Activated T-cell treated with anti-CD3 and anti-CD28 coated beads, Interleukin-2, amount 50 U/mL, for 4 hours (primary cell): ENCODE results near the gene TMC3. TPM values are rescaled to one million over a fixed set of nuclear protein-coding genes. Genes with fewer than 3 reads are reported as not detected.

Experiments
- ATAC-seq, 2 donors: fragments of 200-7000 bp; cut with Tn5 transposase; one replicate each; pipeline ENCODE4 v1.10.0; 2021
- DNase-seq: peaks from one replicate; pipeline ENCODE4 v3.0.0-alpha.2; 2020
- H3K27me3 Mint-ChIP-seq: one replicate; pipeline ENCODE4 v1.8.0; 2021; ENCODE audit warnings: low read depth, mixed read lengths
- H3K36me3 Mint-ChIP-seq: one replicate; pipeline ENCODE4 v1.8.0; 2022; ENCODE audit warnings: mixed read lengths; ENCODE audit not compliant: insufficient read depth
- H3K4me1 Mint-ChIP-seq: one replicate; pipeline ENCODE4 v1.8.0; 2021; ENCODE audit warnings: low read depth, mixed read lengths
- H3K4me3 Mint-ChIP-seq: one replicate; pipeline ENCODE4 v1.8.0; 2021; ENCODE audit warnings: mild to moderate bottlenecking, moderate library complexity, mixed read lengths
- H3K9me3 Mint-ChIP-seq: one replicate; pipeline ENCODE4 v1.8.0; 2021; ENCODE audit warnings: mixed read lengths
- total RNA-seq, 3 donors: library from RNA; stranded (reverse); gene quantifications; one replicate each; pipeline ENCODE4 v1.2.1, GENCODE V29; 2021

The TMC3 gene
- total RNA-seq, 3 donors from 2014 or later = not detected

DNA sequence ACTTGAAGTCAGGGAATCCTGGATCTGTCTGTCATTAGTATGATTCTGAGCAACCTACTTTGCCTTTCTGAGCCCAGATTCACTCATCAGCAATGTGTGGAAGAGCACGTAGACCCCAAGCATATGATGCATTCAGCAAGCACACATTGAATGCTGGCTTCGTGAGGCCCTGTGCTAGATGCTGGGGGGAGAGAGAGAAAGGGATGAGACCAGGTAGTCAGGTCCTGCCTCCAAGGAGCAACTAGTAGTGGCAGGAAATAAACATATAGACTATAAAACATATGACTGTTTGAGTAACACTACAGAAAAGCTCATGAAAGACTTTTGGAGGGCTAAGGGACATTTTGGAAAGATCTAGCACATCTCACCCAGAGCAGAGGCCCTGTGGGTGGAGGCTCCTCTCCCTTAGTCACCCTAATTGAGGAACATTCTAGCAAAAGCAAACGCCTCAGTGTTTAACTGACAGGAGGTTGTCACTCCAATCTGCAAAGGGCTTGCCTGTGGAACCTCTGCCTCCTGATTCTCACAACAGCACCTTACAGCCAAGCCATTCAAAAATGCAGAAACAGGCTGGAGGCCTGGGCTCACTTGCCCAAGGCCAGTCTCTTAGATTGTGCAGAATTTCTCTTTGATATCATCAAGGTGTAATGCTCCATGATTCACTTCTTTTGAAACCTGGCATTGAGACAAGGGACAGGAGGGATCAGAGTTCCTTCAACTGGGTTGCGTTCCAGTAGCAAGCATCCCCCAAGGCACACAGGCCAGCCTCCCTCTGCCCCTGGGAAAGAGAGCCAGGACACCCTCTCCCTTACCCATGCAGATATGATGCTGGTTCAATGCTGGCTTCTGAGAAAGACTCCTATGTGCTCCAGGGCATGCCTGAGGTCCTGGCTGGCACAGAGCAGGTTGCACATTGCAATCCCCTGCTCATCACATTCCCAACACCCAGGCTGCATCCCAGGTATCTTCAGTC lies 76.1 kb downstream of the TMC3 start:
- Mint-ChIP-seq H3K4me3 (peak overlapping the region; percentile 98), H3K4me1 (peaks cover 94% of the 10 kb centered on the region), H3K9me3 (no peaks in the 10 kb centered on the region), H3K27me3 (no peaks in the 10 kb centered on the region), H3K36me3 (peaks cover 39% of the 10 kb centered on the region)
- ATAC-seq (peak in 1 of 2 donors; percentile 7), DNase-seq (no peak)

DNA sequence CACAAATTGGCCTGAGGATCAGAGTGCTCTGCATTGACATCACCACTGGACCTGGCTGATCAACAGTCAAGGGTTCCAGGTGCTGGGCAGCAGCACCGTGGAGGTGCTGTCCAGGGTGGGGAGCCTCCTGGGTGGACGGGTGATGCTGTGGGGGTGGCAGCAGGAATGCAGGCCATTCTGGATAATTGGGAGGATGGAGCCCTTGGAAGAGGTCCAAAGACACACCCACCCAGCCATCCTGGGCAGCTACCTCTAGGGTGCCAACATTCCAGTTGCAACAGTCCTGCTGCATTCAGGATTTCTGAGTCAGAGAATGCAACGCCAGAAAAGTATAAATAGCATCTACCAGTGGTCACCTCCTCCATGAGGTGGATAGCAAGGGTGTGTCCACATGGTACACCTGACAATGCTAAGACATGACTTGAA lies 76.9 kb downstream of the TMC3 start:
- Mint-ChIP-seq H3K27me3 (no peaks in the 10 kb centered on the region), H3K9me3 (no peaks in the 10 kb centered on the region), H3K4me3 (peak overlapping the region; percentile 98), H3K4me1 (peaks cover 94% of the 10 kb centered on the region), H3K36me3 (peaks cover 31% of the 10 kb centered on the region)
- ATAC-seq (no peak), DNase-seq (no peak)

DNA sequence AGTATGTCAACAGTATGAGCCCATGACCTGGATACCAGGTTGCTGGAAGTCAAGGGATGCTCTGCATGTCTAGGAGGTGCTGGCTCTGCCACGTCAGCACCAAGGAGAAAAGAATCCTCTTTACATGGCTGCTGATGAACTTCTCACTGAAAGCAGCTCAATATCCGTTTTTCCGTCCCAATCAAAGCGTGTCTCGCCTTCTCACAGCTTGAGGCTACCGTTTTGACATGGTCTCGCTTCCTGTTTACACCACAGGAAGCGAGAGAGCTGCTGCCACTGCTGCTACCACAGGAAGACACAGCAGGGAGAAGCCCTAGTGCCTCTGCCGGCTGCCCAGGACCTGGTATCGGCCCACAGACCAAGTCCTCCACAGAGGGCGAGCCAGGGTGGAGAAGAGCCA lies 77.3 kb downstream of the TMC3 start:
- Mint-ChIP-seq H3K9me3 (no peaks in the 10 kb centered on the region), H3K4me3 (peak overlapping the region; percentile 98), H3K4me1 (peaks cover 94% of the 10 kb centered on the region), H3K36me3 (peaks cover 26% of the 10 kb centered on the region), H3K27me3 (no peaks in the 10 kb centered on the region)
- peak; percentile 63 to 65 for ATAC-seq
- DNase-seq = peak; percentile 45

DNA sequence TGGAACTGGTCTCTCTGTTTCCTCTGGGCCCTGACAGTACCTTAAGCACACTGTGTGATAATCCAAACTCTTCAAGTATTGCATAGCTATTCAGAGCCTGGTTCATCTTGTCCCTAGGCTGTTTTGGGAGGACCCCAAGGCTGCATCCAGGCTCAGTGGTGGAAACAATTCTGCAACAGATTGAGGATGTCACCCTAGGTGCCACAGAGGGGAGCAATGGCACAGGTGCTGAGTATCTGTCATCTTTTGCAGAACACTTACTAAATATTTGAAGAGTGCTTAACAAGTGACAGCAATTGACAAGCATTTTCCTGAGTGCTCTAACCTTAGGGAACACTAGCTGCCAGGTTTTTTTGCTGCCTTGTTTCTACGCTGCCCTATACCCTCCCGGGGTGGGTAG lies 77.8 kb downstream of the TMC3 start:
- Mint-ChIP-seq H3K27me3 (no peaks in the 10 kb centered on the region), H3K4me1 (peaks cover 95% of the 10 kb centered on the region), H3K36me3 (peaks cover 24% of the 10 kb centered on the region), H3K4me3 (peak overlapping the region; percentile 98), H3K9me3 (no peaks in the 10 kb centered on the region)
- DNase-seq (no peak), ATAC-seq (no peak)

DNA sequence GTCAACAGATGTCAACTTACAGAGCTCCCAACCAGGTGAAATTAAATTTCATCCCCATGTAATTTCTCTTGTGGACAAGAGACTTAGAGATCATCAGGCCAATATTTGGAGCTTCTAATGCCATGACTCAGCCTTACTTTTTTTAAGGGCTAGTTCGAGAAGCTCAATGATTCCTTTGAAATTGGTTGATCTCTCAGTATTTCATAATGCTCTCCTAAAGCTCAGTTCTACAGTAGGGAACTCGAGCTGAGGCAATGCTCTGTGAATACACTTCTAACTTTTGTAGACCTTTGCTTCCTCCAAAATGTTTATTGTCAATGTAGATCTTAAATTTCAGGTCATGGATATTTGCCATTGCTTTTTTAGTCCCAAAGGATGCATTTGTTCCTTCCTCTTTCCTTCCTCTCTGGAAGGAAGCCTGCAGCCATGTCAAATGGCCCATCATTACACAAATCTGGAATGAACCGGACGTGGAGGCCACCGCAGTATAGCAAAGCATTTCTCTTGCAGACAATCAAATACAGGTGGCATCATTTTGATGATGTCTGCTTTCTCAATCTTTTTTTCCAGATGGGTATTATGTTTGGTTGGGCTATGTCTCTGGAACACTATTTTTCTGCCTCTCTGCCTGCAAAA lies 78.4 kb downstream of the TMC3 start:
- H3K4me3 Mint-ChIP-seq = peak overlapping the region; percentile 98
- H3K36me3 Mint-ChIP-seq = peaks cover 18% of the 10 kb centered on the region
- H3K27me3 Mint-ChIP-seq = no peaks in the 10 kb centered on the region
- DNase-seq = no peak
- H3K9me3 Mint-ChIP-seq = no peaks in the 10 kb centered on the region
- ATAC-seq = no peak
- peaks cover 93% of the 10 kb centered on the region for H3K4me1 Mint-ChIP-seq

DNA sequence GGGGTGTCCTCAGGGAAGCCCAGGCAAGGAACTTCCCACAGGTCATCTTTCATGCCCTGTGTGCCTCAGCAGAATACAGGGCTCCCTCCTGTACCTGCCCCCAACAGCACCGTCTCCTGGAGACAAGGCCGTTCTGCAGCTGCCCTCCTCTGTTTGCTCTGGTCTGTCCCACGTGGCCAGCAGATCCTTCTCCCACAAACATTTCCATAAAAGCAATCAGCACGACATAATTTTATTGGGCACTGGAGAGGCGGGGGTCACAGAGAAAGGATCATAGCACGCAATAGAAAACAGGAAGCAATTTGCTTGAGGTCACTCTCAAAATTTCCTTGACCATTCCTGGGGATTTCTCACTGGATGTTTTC lies 79.5 kb downstream of the TMC3 start:
- Mint-ChIP-seq H3K4me3 (peak overlapping the region; percentile 98), H3K4me1 (peaks cover 95% of the 10 kb centered on the region), H3K36me3 (peaks cover 12% of the 10 kb centered on the region), H3K9me3 (no peaks in the 10 kb centered on the region), H3K27me3 (no peaks in the 10 kb centered on the region)
- ATAC-seq = no peak
- no peak for DNase-seq

DNA sequence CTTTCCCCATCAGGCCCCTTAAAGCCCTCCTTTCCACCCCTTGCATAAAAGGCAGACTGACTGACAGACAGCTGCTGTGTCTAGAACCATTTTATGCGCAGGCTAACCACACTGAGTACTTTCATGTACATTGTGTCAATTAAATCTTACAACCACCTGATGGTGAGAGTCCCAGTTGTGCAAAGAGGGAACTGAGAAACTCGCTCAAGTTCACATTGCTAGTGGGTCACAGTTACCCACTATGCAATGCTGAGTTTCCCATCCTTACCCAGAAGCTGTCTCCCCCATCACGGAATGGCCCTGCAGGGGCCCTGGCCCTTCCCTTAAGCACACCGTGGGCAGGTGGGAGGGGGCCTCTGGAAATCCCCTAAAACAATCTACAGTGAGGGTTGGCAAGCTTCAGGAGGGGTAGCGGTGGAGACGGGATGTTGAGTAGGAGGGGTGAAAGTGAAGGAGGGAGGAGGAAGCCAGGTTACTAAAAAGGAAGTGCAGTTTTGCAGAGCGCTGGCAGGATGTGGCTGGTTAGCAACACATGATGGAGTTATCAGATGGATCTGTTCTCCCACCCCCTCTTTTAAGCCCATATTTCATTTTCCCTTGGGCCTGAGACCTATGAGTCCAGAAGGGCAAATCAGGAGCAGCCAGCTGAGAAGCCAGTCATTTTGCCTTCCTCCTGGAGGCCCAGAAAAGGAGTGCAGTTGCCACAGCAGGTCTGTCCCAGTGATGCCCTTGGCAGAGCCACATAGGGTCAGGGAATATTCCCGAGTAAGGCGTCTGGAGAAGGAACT lies 80.1 kb downstream of the TMC3 start:
- DNase-seq (peak; percentile 61), ATAC-seq (peak; percentile 60 to 63)
- peaks cover 95% of the 10 kb centered on the region for H3K4me1 Mint-ChIP-seq
- no peaks in the 10 kb centered on the region for H3K9me3 Mint-ChIP-seq
- no peaks in the 10 kb centered on the region for H3K27me3 Mint-ChIP-seq
- H3K36me3 Mint-ChIP-seq = peaks cover 7% of the 10 kb centered on the region
- peak overlapping the region; percentile 98 for H3K4me3 Mint-ChIP-seq

DNA sequence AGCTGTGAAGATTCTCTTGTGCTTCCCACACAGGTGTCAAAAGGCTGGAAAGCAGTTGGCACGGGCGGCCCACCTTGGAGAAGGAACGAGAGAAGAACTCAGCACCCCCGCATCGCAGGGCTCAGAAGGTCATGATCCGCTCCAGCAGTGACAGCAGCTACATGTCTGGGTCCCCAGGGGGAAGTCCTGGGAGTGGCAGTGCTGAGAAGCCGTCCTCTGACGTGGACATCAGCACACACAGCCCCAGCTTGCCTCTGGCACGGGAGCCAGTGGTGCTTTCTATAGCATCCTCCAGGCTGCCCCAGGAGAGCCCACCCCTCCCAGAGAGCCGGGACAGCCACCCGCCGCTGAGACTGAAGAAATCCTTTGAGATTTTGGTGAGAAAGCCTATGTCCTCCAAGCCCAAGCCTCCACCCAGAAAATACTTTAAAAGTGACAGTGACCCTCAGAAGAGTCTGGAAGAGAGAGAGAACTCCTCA lies 81.5 kb downstream of the TMC3 start:
- H3K9me3 Mint-ChIP-seq = peaks cover 9% of the 10 kb centered on the region
- peak; percentile 48 for DNase-seq
- peak; percentile 16 to 17 for ATAC-seq
- no peaks in the 10 kb centered on the region for H3K27me3 Mint-ChIP-seq
- H3K4me1 Mint-ChIP-seq = peaks cover 96% of the 10 kb centered on the region
- H3K36me3 Mint-ChIP-seq = peaks cover 7% of the 10 kb centered on the region
- H3K4me3 Mint-ChIP-seq = peak overlapping the region; percentile 98

DNA sequence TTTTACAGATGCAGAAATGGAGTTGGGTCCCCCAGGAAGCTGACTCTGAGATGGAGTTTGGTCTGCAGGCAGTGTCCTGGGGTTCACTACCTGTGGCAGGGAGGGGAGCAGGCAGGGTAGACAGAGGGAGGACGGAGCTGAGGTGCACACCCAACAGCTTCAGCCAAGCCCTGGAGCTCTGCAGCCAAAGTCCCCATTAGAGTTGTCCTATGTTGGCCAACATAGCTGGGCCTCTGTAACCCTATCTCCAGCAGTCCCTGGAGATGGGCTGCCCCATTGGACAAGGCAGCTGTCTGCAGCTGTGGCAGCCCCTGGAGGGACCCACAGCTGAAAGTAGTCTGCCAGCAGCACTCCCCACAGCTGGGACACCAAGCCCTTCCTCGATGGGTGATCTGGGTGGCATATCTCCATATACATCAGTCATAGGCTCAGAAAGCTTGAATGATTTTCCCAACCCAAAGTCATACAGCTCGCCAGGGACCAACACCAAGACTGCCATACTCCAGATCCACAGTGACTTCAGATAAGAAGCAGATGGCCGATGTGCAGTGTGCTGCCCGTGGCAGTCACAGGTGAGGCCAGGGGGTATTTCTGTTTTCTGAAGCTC lies 82.0 kb downstream of the TMC3 start:
- H3K36me3 Mint-ChIP-seq = peaks cover 8% of the 10 kb centered on the region
- ATAC-seq = no peak
- DNase-seq = no peak
- peaks cover 96% of the 10 kb centered on the region for H3K4me1 Mint-ChIP-seq
- no peaks in the 10 kb centered on the region for H3K27me3 Mint-ChIP-seq
- peaks cover 10% of the 10 kb centered on the region for H3K9me3 Mint-ChIP-seq
- H3K4me3 Mint-ChIP-seq = peak overlapping the region; percentile 98

DNA sequence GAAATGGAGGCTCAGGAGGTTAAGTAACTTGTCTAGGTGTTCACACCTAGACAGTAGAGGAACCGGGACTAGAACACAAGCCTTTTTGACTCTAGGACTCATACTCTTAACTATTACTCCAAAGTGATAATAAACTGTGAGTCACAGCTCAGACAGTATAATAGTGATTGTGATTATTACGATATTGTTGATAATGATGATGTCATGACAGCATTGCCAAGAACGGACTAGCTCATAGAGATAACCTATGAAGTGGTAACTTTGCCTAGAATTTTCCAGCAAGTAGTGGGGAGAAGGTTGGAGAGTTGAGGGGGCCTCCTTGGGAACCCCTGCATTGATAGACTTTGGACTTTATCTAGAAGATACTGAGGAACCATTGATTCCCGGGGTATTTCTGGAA lies 84.1 kb downstream of the TMC3 start:
- Mint-ChIP-seq H3K4me1 (peaks cover 96% of the 10 kb centered on the region), H3K4me3 (no peak overlapping the region), H3K27me3 (no peaks in the 10 kb centered on the region), H3K9me3 (peaks cover 21% of the 10 kb centered on the region), H3K36me3 (peaks cover 9% of the 10 kb centered on the region)
- ATAC-seq (no peak), DNase-seq (no peak)

DNA sequence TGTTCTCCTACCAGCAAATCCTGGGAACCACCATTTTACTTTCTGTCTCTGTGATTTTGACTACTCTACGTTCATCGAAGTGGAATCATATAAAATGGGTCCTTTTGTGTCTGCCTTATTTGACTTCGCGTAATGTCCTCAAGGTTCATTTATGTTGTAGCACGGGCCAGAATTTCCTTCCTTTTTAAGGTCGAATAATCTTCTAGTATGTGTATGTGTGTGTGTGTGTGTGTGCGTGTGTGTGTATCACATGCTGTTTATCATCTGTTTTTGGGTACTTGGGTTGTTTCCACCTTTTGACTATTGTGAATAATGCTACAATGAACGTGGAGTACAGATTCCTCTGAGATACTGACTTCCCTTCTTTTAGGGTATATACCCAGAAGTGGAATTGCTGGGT lies 85.4 kb downstream of the TMC3 start:
- DNase-seq = no peak
- Mint-ChIP-seq H3K4me3 (no peak overlapping the region), H3K9me3 (peaks cover 21% of the 10 kb centered on the region), H3K27me3 (no peaks in the 10 kb centered on the region), H3K36me3 (peaks cover 10% of the 10 kb centered on the region), H3K4me1 (peaks cover 94% of the 10 kb centered on the region)
- ATAC-seq = no peak

DNA sequence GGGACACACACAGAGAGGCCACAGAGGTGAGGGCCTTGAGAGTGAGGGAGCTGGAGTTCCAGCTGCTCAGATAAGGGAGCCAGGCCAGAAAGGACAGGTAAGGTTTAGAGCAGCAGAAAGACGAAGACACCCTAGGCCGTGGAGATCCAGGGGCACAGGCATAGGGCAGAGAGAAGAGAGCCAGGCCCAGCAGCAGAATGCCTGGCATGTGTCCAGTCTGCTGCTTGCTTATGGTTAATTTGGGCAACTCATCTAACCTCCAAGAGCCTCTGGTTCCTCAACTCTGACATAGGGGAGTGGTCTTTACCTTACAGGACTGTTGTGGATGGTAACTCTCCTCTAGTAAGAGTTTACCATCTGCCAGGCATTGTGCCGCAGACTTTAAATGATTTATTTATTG lies 86.0 kb downstream of the TMC3 start:
- no peak for DNase-seq
- H3K36me3 Mint-ChIP-seq = peaks cover 10% of the 10 kb centered on the region
- H3K9me3 Mint-ChIP-seq = peaks cover 21% of the 10 kb centered on the region
- no peaks in the 10 kb centered on the region for H3K27me3 Mint-ChIP-seq
- peaks cover 88% of the 10 kb centered on the region for H3K4me1 Mint-ChIP-seq
- no peak overlapping the region for H3K4me3 Mint-ChIP-seq
- ATAC-seq = no peak

DNA sequence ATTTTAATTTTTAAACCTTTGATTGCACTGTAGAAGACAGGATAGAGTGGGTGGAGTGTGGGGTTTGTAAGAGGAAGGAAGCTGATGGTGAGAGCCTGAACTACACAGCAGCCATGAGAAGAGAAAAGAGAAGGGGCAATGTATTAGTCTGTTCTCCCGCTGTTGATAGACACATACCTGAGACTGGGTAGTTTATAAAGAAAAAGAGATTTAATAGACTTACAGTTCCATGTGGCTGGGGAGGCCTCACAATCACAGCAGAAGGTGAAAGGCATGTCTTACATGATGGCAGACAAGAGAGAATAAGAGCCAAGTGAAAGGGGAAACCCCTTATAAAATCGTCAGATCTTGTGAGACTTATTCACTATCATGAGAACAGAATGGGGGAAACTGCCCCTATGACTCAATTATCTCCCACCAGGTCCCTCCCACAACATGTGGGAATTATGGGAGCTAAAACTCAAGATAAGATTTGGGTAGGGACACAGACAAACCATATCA lies 87.3 kb downstream of the TMC3 start:
- peaks cover 80% of the 10 kb centered on the region for H3K4me1 Mint-ChIP-seq
- peak; percentile 87 for ATAC-seq
- H3K9me3 Mint-ChIP-seq = peaks cover 21% of the 10 kb centered on the region
- no peaks in the 10 kb centered on the region for H3K27me3 Mint-ChIP-seq
- H3K36me3 Mint-ChIP-seq = peaks cover 10% of the 10 kb centered on the region
- H3K4me3 Mint-ChIP-seq = peak overlapping the region; percentile 80
- no peak for DNase-seq

DNA sequence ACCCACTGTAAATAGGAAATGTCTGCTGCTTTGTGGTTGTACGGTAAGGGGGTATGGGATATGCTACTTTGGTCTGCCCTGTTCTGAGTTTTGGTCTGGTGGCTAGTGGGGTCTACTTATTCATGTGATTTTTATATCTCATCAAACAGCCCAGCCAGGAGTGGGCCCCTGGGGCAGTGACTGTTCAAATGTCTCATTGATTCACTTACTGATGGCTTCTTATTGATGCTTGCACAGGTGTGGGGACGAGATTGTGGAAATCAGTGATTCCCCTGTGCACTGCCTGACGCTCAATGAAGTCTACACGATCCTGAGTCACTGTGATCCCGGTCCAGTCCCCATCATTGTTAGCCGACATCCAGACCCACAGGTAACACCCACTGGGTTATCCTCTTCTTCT lies 88.6 kb downstream of the TMC3 start:
- peaks cover 74% of the 10 kb centered on the region for H3K4me1 Mint-ChIP-seq
- peak overlapping the region; percentile 80 for H3K4me3 Mint-ChIP-seq
- peaks cover 21% of the 10 kb centered on the region for H3K9me3 Mint-ChIP-seq
- no peaks in the 10 kb centered on the region for H3K27me3 Mint-ChIP-seq
- ATAC-seq = no peak
- peaks cover 10% of the 10 kb centered on the region for H3K36me3 Mint-ChIP-seq
- DNase-seq = no peak
